CD4-positive, alpha-beta T cell treated with Interleukin-15 for 4 hours (primary cell): Measurements from ENCODE around the gene G6PC2.
"Not testable (repeated sequence)": the region's sequence is repeated elsewhere in the genome, so short reads cannot be mapped to it uniquely, and the experiment has no call there.

Experiments used
- DNase-seq: peaks from one replicate; pipeline ENCODE4 v3.0.0-alpha.2; 2020; ENCODE audit warnings: low spot score

Gene G6PC2

DNA sequence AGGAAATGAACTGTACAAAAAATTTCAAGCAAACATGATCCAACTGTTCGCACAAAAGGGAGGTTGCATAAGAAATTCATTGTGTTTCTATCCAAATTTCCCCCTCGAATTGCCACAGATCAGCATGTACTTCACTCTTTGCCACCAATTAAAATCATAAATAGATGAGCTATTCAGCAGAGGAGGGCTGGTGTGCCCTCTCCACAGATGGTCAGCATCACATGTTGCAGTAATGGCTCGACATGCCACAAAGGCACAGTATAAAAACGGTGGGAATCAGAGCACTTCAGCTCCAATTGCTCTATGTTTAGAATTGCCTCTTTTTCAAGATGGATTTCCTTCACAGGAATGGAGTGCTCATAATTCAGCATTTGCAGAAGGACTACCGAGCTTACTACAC is at the start of gene G6PC2:
TSS of gene G6PC2 (plus strand) at position 289 of the 400 bp plus-strand sequence. CDS start at position 330, 41 bp downstream.
- DNase-seq = no peak

GRCh38 chr2:168851674-168852320 is 49.3 kb upstream of the G6PC2 start:
- no peak for DNase-seq

- DNase-seq = no peak
Measured at GRCh38 chr2:168852481-168852880, 48.6 kb upstream of the G6PC2 start.

GRCh38 chr2:168853471-168853870 is 47.6 kb upstream of the G6PC2 start:
- no peak for DNase-seq

GRCh38 chr2:168854651-168855050 is 46.4 kb upstream of the G6PC2 start:
- no peak for DNase-seq

DNA sequence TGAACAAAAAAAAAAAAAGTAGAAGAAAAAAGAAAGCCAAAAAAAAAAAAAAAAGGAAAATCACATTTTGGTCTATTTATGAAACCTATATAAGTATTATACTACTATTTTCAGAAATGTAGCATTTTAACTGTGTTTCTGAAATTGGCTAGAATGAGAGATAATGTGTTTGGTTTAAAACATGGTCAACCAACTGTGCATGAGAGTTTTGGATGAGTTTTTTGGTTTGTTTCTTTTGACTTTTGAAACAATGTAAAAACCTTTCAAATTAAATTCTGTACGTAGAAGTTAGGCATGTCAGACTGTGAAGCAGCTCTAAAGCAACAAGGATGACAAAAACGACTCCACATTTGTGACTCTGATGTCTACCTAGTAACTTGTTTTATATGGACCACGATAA is 45.5 kb upstream of the G6PC2 start:
- no peak for DNase-seq

- DNase-seq = no peak
Measured at GRCh38 chr2:168858146-168858545, 42.9 kb upstream of the G6PC2 start.

DNA sequence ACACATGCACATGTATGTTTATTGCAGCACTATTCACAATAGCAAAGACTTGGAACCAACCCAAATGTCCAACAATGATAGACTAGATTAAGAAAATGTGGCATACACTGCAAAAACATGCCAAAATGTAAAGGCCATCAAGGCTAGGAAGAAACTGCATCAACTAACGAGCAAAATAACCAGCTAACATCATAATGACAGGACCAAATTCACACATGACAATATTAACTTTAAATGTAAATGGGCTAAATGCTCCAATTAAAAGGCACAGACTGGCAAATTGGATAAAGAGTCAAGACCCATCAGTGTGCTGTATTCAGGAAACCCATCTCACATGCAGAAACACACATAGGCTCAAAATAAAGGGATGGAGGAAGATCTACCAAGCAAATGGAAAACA is 33.9 kb upstream of the G6PC2 start:
- not testable (repeated sequence) for DNase-seq

- not testable (repeated sequence) for DNase-seq
Measured at GRCh38 chr2:168870369-168870768, 30.7 kb upstream of the G6PC2 start.

DNA sequence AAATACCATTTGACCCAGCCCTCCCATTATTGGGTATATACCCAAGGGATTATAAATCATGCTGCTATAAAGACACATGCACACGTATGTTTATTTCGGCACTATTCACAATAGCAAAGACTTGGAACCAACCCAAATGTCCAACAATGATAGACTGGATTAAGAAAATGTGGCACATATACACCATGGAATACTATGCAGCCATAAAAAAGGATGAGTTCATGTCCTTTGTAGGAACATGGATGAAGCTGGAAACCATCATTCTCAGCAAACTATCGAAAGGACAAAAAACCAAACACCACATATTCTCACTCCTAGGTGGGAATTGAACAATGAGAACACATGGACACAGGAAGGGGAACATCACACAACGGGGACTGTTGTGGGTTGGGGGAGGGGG is 30.3 kb upstream of the G6PC2 start:
- DNase-seq = not testable (repeated sequence)

- no peak for DNase-seq
Measured at GRCh38 chr2:168874368-168875054, 26.6 kb upstream of the G6PC2 start.

DNA sequence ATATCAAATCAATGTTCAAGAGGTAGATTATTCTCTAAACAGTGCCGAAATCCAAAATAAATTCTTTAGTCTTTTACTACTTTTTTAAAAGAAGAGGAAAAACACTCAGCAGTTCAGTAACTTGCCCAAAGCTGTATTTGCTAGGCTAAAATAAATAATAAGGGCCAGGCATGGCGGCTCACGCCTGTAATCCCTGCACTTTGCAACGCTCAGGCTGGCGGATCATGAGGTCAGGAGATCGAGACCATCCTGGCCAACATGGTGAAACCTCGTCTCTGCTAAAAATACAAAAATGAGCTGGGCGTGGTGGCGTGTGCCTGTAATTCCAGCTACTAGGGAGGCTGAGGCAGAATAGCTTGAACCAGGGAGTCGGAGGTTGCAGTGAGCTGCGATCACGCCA is 18.9 kb upstream of the G6PC2 start:
- not testable (repeated sequence) for DNase-seq

DNA sequence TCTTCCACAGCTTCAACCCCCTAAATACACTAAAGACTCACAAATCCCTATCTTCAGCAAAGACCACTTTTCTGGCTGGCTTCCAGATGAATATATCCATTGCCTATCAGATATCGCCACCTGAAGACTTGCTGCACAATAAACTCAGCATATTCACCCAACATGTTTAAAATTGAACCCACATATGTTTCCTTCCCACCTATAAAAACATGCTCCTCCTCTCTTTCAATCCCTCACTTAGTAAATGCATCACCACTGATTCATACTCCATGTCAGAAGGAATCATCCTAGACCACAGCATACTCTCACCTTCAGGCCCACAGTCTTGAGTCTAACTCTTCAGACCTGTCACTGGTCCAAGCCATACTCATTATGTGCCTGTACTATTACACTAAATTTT is 16.1 kb upstream of the G6PC2 start:
- no peak for DNase-seq

- no peak for DNase-seq
Measured at GRCh38 chr2:168889635-168890005, 11.5 kb upstream of the G6PC2 start.

- DNase-seq = peak; percentile 92
Measured at GRCh38 chr2:168890006-168890782, 10.9 kb upstream of the G6PC2 start, which contains the start of gene SPC25. TSS of gene SPC25 (minus strand) at chr2:168890430. CDS start at chr2:168889519, 911 bp downstream.

- DNase-seq = no peak
Measured at GRCh38 chr2:168892327-168892726, 8.8 kb upstream of the G6PC2 start.

GRCh38 chr2:168894101-168894500 is 7.0 kb upstream of the G6PC2 start:
- no peak for DNase-seq

GRCh38 chr2:168894720-168895119 is 6.4 kb upstream of the G6PC2 start:
- no peak for DNase-seq

DNA sequence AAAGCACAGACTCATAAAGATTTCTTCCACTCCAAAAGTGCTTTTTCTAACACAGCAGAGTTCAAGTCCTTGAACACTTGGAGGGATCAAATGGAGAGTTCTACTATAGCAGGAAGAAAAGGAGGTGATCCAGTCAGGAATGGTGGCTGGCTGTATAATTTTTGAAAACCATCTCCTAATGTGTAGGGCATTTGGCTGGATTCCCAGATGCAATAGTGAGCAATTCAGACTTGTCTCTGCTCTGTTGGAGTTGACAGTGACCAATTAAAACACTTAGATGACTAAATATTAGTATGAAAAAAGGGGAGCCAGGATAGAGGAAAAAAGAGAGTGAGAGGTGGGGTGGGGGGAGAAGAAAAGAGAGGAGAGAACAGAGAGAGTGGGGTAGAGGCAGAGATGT is 5.3 kb upstream of the G6PC2 start:
- DNase-seq = no peak

DNA sequence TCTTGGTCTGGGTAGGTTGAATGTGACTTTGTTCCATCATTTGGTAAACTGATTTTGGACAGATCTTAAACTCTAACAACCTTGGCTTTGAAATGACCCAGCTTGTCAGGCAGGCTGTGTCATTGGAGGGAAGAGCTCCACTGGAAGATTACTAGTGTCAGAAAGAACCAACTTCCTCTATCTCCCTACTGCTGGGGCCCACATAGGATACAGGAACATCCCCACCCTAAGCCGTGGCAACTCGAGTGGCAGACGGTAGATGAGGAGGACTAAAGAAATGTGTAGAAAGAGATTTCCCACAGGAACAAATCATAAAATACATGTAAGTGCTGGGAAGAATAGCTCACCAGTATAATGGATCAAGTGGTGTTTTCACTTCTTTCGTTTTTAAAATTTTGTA is 4.3 kb upstream of the G6PC2 start:
- DNase-seq = no peak

DNA sequence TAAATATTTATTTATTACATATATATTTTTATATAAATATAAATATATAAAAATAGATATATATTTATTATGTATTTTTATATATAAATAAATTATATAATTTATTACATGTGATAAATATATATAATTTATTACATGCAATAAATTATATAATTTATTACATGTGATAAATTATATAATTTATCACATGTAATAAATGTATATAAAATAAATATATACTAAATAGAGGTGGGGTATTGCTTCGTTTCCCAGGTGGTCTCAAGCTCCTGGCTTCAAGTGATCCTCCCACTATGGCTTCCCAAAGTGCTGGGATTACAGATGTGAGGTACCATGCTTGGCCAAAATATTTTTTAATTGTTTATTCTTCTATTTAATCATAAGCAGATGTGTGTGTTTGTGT is 3.6 kb upstream of the G6PC2 start:
- DNase-seq = no peak

- DNase-seq = no peak
Measured at GRCh38 chr2:168903888-168904287, 2.8 kb downstream of the G6PC2 start.

DNA sequence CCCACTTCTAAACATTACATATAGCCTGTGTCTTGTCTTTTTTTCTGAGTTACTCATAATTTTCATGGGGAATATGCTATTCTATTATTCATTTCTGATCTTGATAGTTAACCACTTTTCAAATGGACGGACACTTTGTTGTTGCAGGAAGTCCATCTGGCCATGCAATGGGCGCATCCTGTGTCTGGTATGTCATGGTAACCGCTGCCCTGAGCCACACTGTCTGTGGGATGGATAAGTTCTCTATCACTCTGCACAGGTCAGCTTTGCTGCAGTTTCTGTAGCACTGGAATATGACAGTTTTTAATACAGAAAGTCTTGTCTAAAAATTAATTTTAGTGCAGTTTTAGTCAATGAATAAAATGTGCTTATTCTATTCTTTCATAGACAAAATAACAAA is 3.3 kb downstream of the G6PC2 start:
- DNase-seq = no peak
